ENCODE results near the gene GPR155.
A peak's percentile ranks its signal among the peaks of the same experiment; 100 is the strongest.

Gene GPR155, protein sequence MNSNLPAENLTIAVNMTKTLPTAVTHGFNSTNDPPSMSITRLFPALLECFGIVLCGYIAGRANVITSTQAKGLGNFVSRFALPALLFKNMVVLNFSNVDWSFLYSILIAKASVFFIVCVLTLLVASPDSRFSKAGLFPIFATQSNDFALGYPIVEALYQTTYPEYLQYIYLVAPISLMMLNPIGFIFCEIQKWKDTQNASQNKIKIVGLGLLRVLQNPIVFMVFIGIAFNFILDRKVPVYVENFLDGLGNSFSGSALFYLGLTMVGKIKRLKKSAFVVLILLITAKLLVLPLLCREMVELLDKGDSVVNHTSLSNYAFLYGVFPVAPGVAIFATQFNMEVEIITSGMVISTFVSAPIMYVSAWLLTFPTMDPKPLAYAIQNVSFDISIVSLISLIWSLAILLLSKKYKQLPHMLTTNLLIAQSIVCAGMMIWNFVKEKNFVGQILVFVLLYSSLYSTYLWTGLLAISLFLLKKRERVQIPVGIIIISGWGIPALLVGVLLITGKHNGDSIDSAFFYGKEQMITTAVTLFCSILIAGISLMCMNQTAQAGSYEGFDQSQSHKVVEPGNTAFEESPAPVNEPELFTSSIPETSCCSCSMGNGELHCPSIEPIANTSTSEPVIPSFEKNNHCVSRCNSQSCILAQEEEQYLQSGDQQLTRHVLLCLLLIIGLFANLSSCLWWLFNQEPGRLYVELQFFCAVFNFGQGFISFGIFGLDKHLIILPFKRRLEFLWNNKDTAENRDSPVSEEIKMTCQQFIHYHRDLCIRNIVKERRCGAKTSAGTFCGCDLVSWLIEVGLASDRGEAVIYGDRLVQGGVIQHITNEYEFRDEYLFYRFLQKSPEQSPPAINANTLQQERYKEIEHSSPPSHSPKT

DNA sequence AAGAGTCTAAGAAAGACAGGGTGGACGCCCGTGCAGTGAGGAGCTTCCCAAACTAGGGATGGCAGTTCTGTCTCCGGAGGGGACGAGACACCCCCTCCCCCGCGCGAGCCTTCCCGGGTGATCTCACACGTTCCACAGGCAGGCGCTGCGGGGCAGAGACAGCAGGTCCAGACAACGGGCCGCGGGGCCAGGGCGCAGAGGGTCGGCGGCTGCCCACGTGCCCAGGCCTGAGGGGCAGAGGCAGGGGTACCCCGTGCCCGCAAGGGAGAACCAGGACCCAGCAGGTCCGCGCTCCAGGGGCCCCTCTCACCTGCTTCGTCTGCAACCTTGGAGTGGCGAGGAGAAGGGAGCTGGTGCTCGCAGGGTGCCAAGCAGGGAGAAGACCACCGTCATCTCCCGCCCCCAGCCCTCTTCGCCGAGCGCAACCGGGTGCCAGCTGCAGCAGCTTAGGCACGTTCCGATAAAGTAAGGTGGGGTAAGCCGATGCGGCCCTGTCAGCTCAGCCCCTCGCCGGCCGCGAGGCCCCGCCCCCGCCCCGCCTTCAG, at the start of gene GPR155:
GPR155 (minus strand) TSS at position 467 of the 545 bp plus-strand sequence. CDS start 5,073 bp downstream, outside the sequence.
- DNase-seq (ENCODE audit: low spot score): peak; percentile 54

DNA sequence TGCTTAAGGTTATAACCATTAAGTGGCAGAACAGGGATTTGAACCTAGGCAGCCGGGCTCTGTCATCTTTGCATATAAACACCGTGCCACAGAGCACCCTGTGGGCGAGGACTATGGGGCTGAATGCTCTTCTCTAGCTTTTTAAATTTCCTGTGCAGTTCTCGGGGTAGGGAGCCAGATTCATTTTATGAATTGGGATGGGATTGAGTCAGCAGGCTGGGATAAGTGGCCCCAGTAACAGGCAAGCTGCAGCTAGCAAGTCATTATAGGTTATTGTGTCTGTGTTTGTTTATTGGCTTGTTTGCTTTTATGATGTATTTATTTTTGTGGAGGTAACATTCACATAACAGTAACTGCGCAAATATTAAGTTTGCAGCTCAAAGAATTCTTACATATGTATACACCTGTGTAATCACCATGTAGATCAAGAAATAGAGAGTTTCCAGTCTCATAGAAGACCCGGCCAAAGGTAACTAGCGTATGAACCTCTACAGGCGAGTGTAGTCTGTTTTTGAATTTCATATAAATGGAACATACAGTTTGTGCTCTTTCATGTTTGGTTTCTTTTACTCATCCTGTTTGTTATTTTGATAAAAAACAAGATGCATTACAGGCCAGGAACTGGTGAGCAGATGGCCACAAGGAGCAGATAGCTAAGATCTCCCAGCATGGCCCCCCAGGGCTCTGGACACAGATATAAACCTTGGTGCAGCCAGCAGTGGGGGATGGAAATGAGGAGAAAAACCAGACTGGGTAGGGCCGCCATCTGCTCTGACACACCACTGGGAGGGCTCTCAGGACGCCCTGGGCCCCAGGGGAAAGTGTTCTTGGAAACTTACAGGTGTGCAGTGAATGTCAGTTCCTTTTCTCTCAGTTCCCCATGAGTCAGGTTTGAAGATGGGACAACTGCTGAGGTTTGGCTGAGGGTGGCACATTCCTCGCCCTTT, 49.2 kb upstream of the GPR155 start:
- no peak for DNase-seq (ENCODE audit: low spot score)

DNA sequence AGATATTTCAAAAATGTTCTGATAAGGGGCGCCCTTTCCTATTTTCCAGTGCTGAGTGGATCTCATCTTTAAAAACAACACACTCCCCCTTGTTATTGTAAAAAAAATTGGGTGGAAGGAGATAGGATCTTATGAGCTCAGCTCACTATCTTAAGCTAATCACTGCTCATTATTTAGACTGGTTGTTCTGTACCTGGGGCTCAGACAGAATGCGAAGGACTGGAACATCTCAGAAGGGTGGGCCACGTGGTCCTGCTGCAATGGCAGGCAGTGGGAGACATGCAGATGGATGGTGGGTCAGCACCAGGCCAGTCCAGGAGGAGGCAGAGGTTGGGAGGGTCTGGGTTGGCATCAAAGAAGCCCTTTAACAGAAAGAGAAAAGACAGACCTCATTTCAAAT, 48.3 kb upstream of the GPR155 start:
- DNase-seq (ENCODE audit: low spot score): no peak

DNA sequence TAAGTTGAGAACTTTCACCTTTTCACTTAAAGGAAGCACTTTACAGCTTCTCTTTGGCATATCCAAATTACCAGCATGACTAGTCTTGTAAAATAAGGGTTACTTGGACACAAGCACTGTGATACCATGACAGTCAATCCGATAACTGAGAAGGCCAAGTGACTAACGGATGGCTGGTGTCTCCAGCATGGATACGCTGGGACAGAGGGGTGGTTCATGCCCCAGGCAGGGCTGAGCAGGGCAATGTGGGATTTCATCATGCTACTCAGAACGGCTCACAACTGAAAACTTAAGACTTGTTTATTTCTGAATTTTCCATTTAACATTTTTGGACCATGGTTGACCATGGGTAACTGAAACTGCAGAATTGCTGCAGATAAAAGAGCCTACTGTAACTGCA, 43.1 kb upstream of the GPR155 start:
- DNase-seq (ENCODE audit: low spot score): no peak

DNA sequence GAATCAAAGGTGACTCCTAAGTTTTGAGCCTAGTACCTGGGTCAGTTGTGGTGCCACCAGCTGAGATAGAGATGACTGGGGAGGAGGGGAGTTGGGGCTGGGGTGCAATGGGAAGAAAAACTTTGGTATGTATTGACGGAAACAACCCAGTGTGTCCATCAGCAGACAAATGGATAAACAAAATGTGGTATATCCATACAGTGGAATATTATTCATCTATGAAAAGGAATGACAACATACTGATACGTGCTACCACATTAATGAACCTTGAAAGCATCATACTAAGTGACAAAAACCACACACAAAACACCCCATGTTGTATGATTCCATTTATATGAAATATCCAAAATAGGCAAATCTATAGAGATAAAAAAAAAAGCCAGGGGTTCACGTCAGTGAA, 41.1 kb upstream of the GPR155 start:
- no peak for DNase-seq (ENCODE audit: low spot score)

DNA sequence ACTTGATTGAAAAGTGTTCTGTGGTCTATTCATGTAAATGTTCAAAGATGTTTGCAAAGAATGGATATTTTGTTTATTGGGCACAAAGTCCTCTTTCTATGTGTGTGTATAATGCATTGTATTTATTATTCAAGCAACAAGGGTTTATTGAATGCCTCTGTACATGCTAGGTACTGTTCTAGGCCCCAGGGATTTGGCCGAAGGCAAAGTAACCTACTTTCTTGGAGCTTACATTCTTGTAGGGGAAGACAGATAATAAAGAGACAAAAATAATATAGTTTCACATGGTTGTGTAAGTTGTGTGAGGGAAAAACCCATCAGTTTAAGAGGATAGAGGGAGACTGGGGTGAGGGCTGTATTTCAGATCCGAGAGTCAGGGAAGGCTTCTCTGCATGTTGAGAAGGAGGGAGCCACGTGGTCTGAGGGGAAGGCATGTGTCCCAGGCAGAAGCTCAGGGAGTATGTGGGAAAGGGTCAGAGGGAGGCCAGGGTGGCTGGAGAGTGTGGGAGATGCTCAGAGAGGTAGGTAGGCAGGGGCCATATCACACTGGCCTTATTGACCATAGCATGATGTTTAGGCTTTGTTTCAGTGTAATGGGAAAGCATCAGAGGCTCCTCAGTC, 40.4 kb upstream of the GPR155 start:
- DNase-seq (ENCODE audit: low spot score): no peak

DNA sequence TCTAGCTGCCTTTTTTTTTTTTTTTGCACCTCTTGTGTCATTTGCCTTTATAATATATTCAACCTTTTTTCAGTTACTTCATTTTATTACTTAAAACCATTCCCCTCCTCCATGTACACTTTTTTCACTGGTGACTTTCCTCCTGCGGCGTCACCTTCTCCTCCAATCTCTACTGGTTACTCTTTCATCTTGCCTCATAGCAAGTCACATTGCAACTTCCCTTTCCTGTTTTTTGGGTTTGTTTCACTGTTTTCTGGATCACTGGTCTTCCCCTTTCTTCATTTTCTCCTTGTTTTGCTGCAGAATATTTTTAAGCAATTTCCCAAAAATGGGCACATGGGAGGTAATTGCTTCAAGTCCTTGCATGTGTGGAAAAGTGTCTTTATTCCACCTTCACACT, 37.7 kb upstream of the GPR155 start:
- DNase-seq (ENCODE audit: low spot score): no peak

DNA sequence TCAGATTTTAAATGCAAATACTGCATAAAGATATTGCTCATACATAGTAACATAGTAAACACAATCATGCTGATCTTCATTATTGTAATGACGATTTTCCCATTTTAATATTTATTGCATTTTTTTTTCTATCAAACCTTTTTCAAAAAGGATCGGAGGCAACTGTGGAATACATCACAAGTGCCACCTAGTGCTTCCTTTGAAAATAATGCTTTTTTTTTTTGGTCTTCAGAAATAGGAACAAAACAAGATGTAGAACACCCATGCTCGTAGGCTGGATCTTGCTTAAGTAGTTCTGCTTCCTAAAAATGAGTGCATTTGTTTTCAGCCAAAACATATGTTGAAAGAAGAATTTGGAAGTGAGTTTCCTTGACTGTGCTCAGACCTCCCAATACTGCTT, 35.7 kb upstream of the GPR155 start:
- DNase-seq (ENCODE audit: low spot score): no peak

DNA sequence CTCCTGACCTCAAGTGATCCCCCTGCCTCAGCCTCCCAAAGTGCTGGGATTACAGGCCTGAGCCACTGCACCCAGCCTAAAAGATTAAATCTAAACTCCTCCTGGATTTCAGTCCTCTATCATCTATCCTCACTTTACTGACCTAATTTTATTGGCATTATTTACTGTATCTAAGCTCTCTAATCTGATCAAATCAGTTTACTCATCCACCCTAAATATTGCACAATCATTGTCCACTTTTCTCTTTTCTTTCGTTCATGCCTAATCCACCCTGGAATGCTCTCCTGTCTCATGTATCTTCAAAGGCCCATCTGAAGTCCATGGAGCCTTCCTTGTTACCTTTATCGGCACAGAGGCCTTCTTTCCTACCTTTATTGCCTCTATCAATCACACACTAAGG, 31.6 kb upstream of the GPR155 start:
- DNase-seq (ENCODE audit: low spot score): no peak

DNA sequence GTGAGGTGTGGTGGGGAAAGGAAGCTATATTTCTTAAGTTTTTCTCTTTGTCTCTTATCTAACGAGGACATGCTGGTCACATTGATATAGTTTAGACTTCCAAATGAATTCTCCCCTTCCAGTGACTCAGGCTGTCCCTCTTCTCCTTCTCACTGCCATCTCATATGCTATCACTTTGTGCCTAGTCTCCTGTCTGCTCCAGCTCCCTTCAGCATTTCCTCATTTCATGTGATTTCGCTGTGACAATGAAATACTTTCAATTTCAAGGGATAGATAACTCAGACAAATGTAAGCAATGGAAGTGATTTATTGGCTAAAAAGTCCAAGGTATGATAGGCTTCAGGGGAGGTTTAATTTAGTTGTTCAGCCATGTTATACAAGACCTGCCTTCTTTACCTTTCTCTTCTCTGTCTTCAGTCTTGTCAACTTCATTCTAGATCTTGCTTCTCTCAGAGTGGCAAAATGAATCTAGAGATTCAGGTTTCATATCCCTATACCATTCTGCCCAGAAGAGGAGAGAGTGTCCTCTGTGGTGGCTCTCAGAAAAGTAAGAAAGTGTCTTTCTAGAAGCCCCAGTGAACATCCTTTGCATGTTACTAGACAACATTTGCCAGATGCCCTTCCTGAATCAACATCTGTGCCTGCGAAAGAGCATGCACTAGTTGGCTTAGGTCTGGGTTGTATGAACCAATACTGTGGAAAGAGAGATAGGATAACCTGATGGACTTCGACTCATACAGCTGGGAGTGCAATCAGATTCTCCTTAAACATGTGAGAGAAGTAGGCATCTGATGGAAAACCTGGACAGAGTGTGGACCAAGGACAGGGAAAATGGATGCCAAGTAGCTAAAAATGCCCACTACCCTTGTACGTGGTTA, 29.9 kb upstream of the GPR155 start:
- no peak for DNase-seq (ENCODE audit: low spot score)

DNA sequence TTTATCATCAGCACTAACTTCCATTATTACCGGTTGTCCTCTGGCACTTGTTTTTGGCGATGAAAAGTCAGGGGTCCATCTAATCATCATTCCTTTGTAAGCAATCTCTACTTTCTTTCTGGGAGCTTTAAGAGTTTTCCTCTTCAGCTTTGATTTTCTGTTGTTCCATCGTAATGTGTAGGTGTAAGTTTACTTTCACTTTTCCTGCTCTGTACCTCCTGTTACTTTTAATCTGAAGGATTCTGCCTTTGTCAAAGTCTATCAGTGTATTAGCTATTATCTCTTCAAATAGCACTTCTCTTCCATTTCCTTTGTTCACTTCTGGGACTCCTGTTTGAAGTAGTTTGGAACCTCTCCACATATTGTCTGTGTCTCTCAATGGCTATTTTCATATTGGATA, 25.5 kb upstream of the GPR155 start:
- no peak for DNase-seq (ENCODE audit: low spot score)

DNA sequence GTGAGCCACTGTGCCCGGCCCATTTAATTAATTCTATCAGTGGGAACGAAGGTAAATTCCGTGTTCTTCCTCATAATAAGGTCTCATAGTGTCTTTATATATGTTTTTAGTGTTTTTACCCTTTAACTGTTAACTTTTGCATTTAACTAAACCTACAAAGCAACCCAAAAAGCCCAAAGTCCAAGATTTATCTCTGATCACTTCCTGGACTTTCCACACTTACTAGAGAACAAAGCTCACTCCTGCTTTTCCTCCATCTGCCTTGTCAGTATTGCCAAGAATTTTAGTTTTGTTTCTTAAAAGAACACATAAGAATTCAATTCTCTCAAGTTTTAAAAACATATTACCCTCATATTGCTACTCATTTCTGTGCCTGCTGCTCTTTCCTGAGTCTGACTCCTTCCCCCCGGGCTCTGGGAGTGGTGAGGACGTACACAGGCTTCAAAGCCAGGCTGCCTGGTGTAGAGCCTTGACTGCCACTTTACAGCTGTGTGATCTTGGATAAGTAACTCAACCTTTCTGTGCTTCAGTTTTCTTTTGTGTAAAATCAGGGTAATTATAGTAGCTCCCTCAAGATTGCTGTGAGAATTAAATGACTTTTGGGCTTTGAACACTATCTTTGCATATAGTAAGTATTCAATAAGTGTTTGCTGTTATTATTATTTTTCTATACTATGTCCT, 24.9 kb upstream of the GPR155 start:
- DNase-seq (ENCODE audit: low spot score): no peak

DNA sequence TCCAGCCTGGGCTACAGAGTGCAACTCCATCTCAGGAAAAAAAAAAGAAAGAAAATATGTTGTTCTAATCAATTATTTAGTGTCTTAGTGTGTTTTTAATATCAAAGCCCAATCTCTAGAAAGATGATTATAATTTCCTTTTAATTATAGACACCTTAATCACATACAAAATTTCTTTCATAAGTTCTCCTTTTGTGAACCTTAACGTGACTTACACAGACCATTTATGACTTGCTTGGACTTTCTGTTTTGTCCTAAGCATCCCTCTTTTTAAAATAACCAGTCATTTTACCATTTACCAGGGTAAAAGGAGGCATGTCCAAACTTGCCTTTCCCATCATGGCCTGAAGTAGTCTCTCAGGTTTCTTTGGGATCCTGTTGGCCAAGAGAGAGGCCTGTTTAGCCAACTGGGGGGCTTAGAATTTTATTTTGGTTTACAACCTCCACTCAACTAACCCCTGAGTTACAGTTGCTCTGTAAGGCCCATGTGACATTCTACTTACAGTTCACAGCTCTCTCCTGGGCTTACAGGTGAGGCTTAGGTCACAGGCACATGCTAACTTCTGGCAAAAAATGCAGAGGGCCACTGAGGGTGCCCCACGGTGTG, 23.9 kb upstream of the GPR155 start:
- no peak for DNase-seq (ENCODE audit: low spot score)

DNA sequence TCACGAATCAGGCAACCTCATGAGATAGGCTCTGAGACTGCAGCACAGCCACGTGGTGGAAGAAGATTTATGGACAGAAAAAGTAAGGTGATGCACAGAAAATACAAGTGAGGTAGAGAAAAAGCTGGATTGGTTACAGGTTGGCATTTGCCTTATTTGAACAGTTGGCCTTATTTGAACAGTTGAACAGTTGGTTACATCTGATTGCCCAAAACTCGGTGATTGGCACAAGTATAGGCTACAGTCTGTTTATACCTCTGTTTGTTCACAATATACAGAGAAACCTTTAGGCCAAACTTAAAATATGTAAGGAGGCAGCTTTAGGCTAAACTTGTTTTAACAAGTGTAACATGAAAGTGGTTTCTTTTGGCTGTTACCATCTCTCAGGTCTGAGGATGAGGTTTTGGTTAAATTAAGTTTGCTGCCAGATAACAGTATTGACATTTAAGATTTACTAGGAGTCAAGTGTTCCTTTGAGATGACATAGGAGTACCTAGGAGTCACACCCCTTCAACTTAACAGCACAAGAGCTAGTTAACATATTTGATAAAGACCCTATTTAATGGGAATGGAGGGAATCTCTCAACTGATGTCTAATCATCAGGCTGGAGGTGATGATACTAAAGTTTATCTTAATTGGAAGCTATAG, 16.5 kb upstream of the GPR155 start:
- no peak for DNase-seq (ENCODE audit: low spot score)

DNA sequence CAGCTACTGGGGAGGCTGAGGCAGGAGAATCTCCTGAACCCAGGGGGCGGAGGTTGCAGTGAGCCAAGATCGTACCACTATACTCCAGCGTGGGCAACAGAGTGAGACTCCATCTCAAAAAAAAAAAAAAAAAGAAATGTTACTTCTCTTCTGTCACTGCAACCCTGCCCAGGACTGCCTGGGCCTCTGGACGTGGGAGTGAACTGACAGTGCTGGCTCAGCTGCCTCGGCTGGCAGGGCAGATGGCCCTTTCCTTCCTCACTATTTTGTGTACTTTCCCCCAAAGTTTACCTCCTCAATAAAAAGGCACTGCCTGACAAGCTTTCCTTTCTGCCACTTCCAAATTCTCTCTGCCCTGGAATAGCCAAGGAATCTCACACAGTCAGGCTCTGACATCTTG, 12.5 kb upstream of the GPR155 start:
- no peak for DNase-seq (ENCODE audit: low spot score)

DNA sequence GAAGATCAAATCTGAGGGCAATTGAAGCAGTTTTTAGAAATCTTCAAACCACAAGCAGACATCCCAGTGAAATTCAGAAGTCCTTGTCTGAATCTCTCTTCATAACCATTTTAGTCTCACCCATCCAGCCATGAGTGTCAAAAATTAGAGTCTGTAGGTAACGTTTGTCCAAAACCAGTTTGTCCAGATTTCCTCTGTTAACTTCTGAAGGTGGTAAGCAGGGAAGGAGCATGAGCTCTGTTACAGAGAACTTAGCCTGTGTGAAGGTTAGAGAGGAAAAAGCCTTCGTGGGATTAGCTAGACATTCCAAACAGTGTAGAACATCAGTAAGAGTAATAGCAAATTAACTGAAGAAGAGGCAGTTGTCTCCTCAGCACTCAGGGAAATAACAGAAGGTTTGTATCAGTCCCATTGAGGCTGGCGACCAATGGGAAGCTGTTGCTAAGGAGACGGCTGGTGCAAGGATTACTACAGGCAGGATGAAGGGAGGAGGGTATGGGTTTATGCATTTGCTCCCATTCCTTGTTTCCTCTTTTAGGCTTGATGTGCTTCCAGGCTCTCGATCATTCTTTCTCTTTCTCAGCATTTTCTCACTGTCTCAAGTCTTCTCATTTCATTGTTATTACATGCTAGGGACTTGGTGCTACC, 8.7 kb upstream of the GPR155 start:
- DNase-seq (ENCODE audit: low spot score): no peak

DNA sequence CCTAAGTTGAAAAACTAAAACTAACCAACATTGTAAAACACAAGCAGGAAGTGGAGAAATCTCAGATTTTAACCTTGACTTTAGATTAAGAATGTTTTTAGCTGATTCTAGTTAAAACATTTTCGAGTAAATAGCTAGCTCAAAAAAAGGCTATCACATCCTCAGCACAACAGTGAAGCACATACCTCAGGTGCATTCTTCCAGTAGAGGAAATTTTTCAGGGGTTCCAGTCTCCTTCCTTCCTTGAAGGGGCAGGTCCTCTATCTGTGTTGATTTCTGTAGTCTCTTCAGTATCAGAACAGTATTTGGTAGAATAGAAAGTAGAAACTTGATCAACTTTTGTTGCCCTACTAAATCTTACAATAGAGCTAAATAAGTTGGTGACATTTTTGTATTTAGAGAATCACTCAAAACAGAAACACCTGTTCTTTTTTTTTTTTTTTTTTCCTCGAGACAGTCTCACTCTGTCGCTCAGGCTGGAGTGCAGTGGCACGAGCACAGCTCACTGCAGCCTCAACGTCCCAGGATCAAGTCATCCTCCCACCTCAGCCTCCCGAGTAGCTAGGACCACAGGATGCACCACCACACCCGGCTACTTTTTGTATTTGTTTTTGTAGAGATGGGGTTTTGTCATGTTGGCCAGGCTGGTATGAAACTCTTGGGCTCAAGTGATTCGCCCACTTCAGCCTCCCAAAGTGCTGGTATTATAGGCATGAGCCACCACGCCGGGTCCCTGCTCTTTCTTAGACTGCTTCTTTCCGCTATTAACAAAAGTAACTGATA, 6.9 kb upstream of the GPR155 start:
- DNase-seq (ENCODE audit: low spot score): no peak

All from hepatic stellate cell (primary cell).